OCI-LY7 (cell line): ENCODE measurements around the gene TMEM135. TPM values are rescaled to one million over a fixed set of nuclear protein-coding genes. Genes with fewer than 3 reads are reported as not detected.

Source experiments
- BruUV-seq: library from RNA; stranded (reverse); fragments of 400-500 nt; replicated peaks from 2 replicates; lab custom pipeline; 2021; lab: Mats Ljungman, UMichigan
- CTCF ChIA-PET: fragments of 300-600 bp; sonication (Branson Sonifier 250); formaldehyde crosslinking; loops from one replicate; lab custom pipeline; 2022; ENCODE audit warnings: antibody characterized with exemption; ENCODE audit not compliant: unreplicated experiment; lab: Charles Lee
- POLR2A ChIA-PET: fragments of 300-600 bp; sonication (Branson Sonifier 250); formaldehyde crosslinking; loops from one replicate; lab custom pipeline; 2022; ENCODE audit warnings: antibody characterized with exemption; lab: Charles Lee
- DNase-seq: peaks from one replicate; pipeline ENCODE4 v3.0.0-alpha.2; 2015; ENCODE audit warnings: low spot score
- H2AFZ ChIP-seq: fragments of 200-600 bp; sonication (generic), shearing (Covaris generic); 2 replicates; pipeline ENCODE4 v1.6.1; 2014; ENCODE audit warnings: mild to moderate bottlenecking, antibody characterized with exemption, low read length, moderate library complexity
- H3K27ac ChIP-seq: fragments of 200-600 bp; sonication (generic); 2 replicates; pipeline ENCODE4 v1.5.1; 2014; ENCODE audit warnings: mixed run types, low read depth, mild to moderate bottlenecking, moderate library complexity, low read length, inconsistent platforms; ENCODE audit not compliant: poor library complexity, severe bottlenecking
- H3K36me3 ChIP-seq: fragments of 200-600 bp; sonication (generic); 2 replicates; pipeline ENCODE4 v1.6.1; 2014; ENCODE audit warnings: mild to moderate bottlenecking, antibody characterized with exemption, low read length, moderate library complexity, mixed read lengths; ENCODE audit not compliant: insufficient read depth
- H3K4me1 ChIP-seq: fragments of 200-600 bp; sonication (generic); 2 replicates; pipeline ENCODE4 v1.5.1; 2014; ENCODE audit warnings: mild to moderate bottlenecking, low read length; ENCODE audit not compliant: insufficient read depth, poor library complexity, severe bottlenecking
- H3K4me2 ChIP-seq: fragments of 200-600 bp; sonication (generic); 2 replicates; pipeline ENCODE4 v1.6.1; 2014; ENCODE audit warnings: mild to moderate bottlenecking, low read length
- H3K4me3 ChIP-seq: fragments of 200-600 bp; sonication (generic); 2 replicates; pipeline ENCODE4 v1.5.1; 2014; ENCODE audit warnings: mild to moderate bottlenecking, low read depth, low read length; ENCODE audit not compliant: poor library complexity, severe bottlenecking
- H3K79me2 ChIP-seq: fragments of 200-600 bp; sonication (generic); 2 replicates; pipeline ENCODE4 v1.6.1; 2016; ENCODE audit warnings: low read depth, mild to moderate bottlenecking, low read length, moderate library complexity, mixed read lengths; ENCODE audit not compliant: insufficient read depth
- H3K9me2 ChIP-seq: fragments of 200-600 bp; sonication (generic); 2 replicates; pipeline ENCODE4 v1.6.1; 2016; ENCODE audit warnings: mild to moderate bottlenecking, low read length, mixed read lengths; ENCODE audit not compliant: insufficient read depth
- H3K9me3 ChIP-seq: fragments of 200-600 bp; sonication (generic); 2 replicates; pipeline ENCODE4 v1.6.1; 2014; ENCODE audit warnings: mild to moderate bottlenecking, mixed run types, low read length, mixed read lengths
- H4K20me1 ChIP-seq: fragments of 200-600 bp; sonication (generic); 2 replicates; pipeline ENCODE4 v1.6.1; 2014; ENCODE audit warnings: mild to moderate bottlenecking, antibody characterized with exemption, low read length, moderate library complexity, mixed read lengths; ENCODE audit not compliant: insufficient read depth
- EZH2phosphoT487 ChIP-seq: fragments of 200-600 bp; sonication (generic); IDR thresholded peaks from 2 replicates; pipeline ENCODE4 v1.6.1; 2018; ENCODE audit warnings: low read depth, borderline replicate concordance, mild to moderate bottlenecking, mixed run types, antibody characterized with exemption, low read length, moderate library complexity, mixed read lengths
- intact Hi-C: fragments of 100-400 bp; cut with micrococcal nuclease; formaldehyde crosslinking; loops from one replicate; pipeline ENCODE4 v1.10.0; 2022; ENCODE audit not compliant: unreplicated experiment
- total RNA-seq, 2 experiments: library from RNA; depleted of rRNA in 1 of 2; stranded (reverse); fragments of >200 nt in 1 of 2; shearing (Covaris generic) in 1 of 2; gene quantifications; 2 replicates each; pipeline ENCODE4 v1.2.3, GENCODE V29; 2014 to 2022
- TF ChIP-seq, protein P1 (sequence below): fragments of 200-600 bp; sonication (generic); conservative IDR thresholded peaks from 2 replicates; pipeline ENCODE4 v1.5.1; 2014; ENCODE audit warnings: mild to moderate bottlenecking, antibody characterized with exemption, low read length, moderate library complexity, mixed read lengths

Gene TMEM135
- total RNA-seq, 2 experiments from 2014 or later, result 14.5 to 56.4 TPM

DNA sequence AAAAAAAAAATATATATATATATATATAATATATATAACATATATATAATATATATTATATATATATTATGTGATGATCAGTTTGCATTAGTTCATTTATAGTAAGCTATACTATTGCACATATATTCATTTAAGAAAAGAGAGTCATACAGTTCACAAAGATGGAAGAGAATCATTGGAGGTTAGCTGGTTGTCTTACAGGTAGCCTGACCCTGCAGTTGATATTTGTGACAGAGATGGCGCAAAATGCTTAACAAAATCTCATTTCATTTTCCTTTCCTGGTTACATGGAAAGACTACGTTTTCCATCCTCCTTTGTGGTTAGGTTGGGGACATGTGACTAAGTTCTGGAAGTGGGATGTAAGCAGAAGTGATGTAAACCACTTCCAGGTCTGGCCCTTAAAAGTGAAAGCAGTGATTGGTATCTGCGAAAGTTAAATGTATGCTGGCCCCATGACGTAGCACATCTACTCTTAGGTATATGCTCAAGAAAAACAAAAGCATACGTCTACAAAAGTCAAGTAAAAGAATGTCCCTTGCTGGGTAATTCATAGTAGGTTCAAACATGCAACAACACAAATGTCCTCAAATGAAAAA, 7.2 kb upstream of the TMEM135 start:
- H3K4me3 ChIP-seq, result no peak overlapping the region
- H3K4me2 ChIP-seq, result peak overlapping the region; percentile 34; the same call in 1 of the 2 replicates
- no peak overlapping the region for H3K27ac ChIP-seq
- H3K79me2 ChIP-seq, result no peaks in the 10 kb centered on the region
- intact Hi-C loops, result loop anchor here (10.0 kb wide), 1 partner anchor 786 kb away; the partner anchor contains the start of gene EED
- H3K9me2 ChIP-seq, result no peaks in the 10 kb centered on the region
- no peaks in the 10 kb centered on the region for H3K36me3 ChIP-seq
- no peaks in the 10 kb centered on the region for H4K20me1 ChIP-seq
- DNase-seq, result no peak
- no peaks in the 10 kb centered on the region for H3K4me1 ChIP-seq
- peak overlapping the region; percentile 80 for H2AFZ ChIP-seq
- no peaks in the 10 kb centered on the region for H3K9me3 ChIP-seq
- TF ChIP-seq, protein P1, sequence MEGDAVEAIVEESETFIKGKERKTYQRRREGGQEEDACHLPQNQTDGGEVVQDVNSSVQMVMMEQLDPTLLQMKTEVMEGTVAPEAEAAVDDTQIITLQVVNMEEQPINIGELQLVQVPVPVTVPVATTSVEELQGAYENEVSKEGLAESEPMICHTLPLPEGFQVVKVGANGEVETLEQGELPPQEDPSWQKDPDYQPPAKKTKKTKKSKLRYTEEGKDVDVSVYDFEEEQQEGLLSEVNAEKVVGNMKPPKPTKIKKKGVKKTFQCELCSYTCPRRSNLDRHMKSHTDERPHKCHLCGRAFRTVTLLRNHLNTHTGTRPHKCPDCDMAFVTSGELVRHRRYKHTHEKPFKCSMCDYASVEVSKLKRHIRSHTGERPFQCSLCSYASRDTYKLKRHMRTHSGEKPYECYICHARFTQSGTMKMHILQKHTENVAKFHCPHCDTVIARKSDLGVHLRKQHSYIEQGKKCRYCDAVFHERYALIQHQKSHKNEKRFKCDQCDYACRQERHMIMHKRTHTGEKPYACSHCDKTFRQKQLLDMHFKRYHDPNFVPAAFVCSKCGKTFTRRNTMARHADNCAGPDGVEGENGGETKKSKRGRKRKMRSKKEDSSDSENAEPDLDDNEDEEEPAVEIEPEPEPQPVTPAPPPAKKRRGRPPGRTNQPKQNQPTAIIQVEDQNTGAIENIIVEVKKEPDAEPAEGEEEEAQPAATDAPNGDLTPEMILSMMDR, result no peak
- TF ChIP-seq EZH2phosphoT487, result no peak
- ChIA-PET POLR2A (interaction anchor here (1.1 to 1.2 kb wide), 2 partner anchors 12 to 27 kb away, joined by 3 read pairs; no protein-coding TSS in a partner anchor), CTCF (no interaction called here)
- no TSS peak for BruUV-seq

DNA sequence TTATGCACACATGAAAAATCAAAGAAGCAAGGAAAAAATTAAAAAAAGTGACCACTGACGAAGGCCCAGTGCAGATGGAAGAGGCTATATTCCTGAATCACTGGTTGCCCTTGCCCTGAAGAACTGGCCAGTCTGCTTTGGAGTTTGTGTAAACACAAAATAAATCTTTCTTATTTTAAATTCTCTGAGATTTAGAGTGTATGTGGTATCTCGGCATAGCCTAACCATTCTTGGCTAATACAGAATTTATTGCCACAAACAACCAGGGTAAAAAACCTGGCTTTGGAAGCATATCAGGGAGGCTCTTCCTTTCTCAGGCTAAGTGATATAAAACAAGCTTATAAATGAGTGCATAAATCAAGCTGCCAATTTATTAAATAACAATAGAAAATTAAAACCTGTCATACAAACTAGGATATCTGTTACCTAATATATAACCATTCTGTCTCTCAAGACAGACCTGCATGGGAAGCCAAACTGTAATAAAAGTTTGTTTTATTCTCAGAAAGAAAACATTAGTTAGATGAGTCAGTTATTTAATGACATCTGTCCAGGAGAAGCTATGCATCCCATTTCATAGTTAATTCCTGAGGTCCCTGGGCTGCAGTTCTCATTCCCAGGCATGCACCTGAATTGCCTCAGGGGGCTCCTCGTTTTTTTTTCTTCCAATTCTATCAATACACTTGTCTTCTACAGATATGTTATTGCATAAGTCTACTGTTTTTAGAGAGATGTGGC, 6.1 kb upstream of the TMEM135 start:
- Histone ChIP-seq H4K20me1 (no peaks in the 10 kb centered on the region), H3K4me3 (no peak overlapping the region)
- CTCF ChIA-PET, result no interaction called here

More for the DNA sequence above, 6.1 kb upstream of the TMEM135 start:
- Histone ChIP-seq H3K4me2 (no peak overlapping the region), H3K79me2 (no peaks in the 10 kb centered on the region), H3K9me3 (no peaks in the 10 kb centered on the region), H3K27ac (no peak overlapping the region), H3K9me2 (no peaks in the 10 kb centered on the region), H3K36me3 (no peaks in the 10 kb centered on the region), H3K4me1 (peaks cover 8% of the 10 kb centered on the region), H2AFZ (no peak overlapping the region)
- POLR2A ChIA-PET, result interaction anchor here (0.8 to 1.2 kb wide), 3 partner anchors 13 to 479 kb away, joined by 3 read pairs; no protein-coding TSS in a partner anchor
- DNase-seq, result no peak
- intact Hi-C loops, result loop anchor here (10.0 kb wide), 1 partner anchor 787 kb away; the partner anchor contains the start of gene EED
- BruUV-seq, result no TSS peak
- TF ChIP-seq, protein P1, result no peak
- TF ChIP-seq EZH2phosphoT487, result no peak
